ENCODE data around the gene ME2. TPM values are rescaled to one million over a fixed set of nuclear protein-coding genes. Genes with fewer than 3 reads are reported as not detected.
A peak's percentile ranks its signal among the peaks of the same experiment; 100 is the strongest.

ME2 gene
- total and polyA plus RNA-seq, 2 of the 8 experiments (the other 6 are each of a cell fraction or from before 2014, with no cell fraction given) = 54.7 to 66.9 TPM

- H2BK15ac ChIP-seq (ENCODE audit: low read length) = no peak within 1 kb of the TSS
- WGBS, 2 experiments (ENCODE audit: extremely low coverage in 1 of 2, insufficient coverage in 1 of 2, insufficient read length in 1 of 2, insufficient replicate concordance in 2 of 2, low coverage in 1 of 2, low lambda C conversion rate in 2 of 2, missing lambda C conversion rate in 1 of 2) = 5% methylated on average over 31 of the region's 84 CpGs; no CpG with 5 or more reads in 1 of the 2 experiments
- H3K4ac ChIP-seq (replicated peaks; ENCODE audit: insufficient read length, low read depth, low read length) = peak within 1 kb of the TSS; percentile 63
- peaks cover 0 to 2% of the 10 kb centered on the region in 2 experiments; a peak in 1 of 4 replicates for H3K79me2 ChIP-seq (ENCODE audit: control insufficient read depth in 1 of 2, insufficient read depth in 2 of 2, low read length in 2 of 2)
- H2AK5ac ChIP-seq (ENCODE audit: low read depth, low read length) = no peak within 1 kb of the TSS
- H2BK120ac ChIP-seq (replicated peaks; ENCODE audit: low read depth, low read length) = peak within 1 kb of the TSS; percentile 75
- no peak within 1 kb of the TSS for H3K23ac ChIP-seq (ENCODE audit: insufficient read length)
- H3K4me2 ChIP-seq (ENCODE audit: insufficient read depth in 1 of 2, low read depth in 2 of 2, low read length in 2 of 2) = peak within 1 kb of the TSS; percentile 93 to 97
- H2BK20ac ChIP-seq (ENCODE audit: low read length) = no peak within 1 kb of the TSS
- ChIA-PET POLR2A (ENCODE audit: partially characterized antibody) (interaction anchor here (0.6 to 4.1 kb wide), 19 partner anchors 9 to 297 kb away, joined by 3 to 24 read pairs (median 4); partner anchors contain the start of gene SMAD4), CTCF (ENCODE audit: partially characterized antibody) (interaction anchor here (0.9 to 2.3 kb wide), 6 partner anchors 11 to 150 kb away, joined by 3 to 7 read pairs (median 4); no protein-coding TSS in a partner anchor)
- H3K36me3 ChIP-seq (ENCODE audit: control insufficient read depth in 2 of 4, insufficient read depth in 4 of 4, low read length in 3 of 4) = no peaks in the 10 kb centered on the region
- peak within 1 kb of the TSS; percentile 66 for H4K91ac ChIP-seq (replicated peaks; ENCODE audit: insufficient read length, low read length)
- peak within 1 kb of the TSS; percentile 83; the same call in 1 of the 2 replicates for H3K27ac ChIP-seq (ENCODE audit: low read depth, low read length)
- DNase-seq (ENCODE audit: low read depth in 1 of 2, low spot score in 2 of 2) (peak; percentile 33 to 81), FAIRE-seq (no peak)
- peaks cover 7 to 8% of the 10 kb centered on the region in 2 experiments; a peak in 2 of 4 replicates for H3K9me3 ChIP-seq (ENCODE audit: insufficient read depth in 2 of 2, low read depth in 1 of 2, low read length in 1 of 2)
- no peaks in the 10 kb centered on the region for H3K27me3 ChIP-seq (replicated peaks in 1 of 4; ENCODE audit: control insufficient read depth in 3 of 4, extremely low read depth in 1 of 4, insufficient read depth in 3 of 4, low read length in 3 of 4)
- H4K20me1 ChIP-seq (replicated peaks in 1 of 2; ENCODE audit: control insufficient read depth in 1 of 2, insufficient read depth in 2 of 2, low read length in 2 of 2) = no peaks in the 10 kb centered on the region
- no peak within 1 kb of the TSS for H3K14ac ChIP-seq (ENCODE audit: insufficient read length)
- H3K4me1 ChIP-seq (replicated peaks in 1 of 4; ENCODE audit: control insufficient read depth in 3 of 4, insufficient read depth in 4 of 4, low read length in 3 of 4) = peaks cover 2 to 8% (median 4%) of the 10 kb centered on the region in 4 experiments; a peak in 5 of 7 replicates
- H4K5ac ChIP-seq (ENCODE audit: insufficient read length, low read depth, low read length) = peak within 1 kb of the TSS; percentile 32
- H2AFZ ChIP-seq (ENCODE audit: low read length) = peak within 1 kb of the TSS; percentile 83
- H2BK5ac ChIP-seq (ENCODE audit: low read depth, low read length) = 0 out of 2 replicates have a peak within 1 kb of the TSS, but pooled peaks have one; percentile 13
- no peaks in the 10 kb centered on the region for H3K79me1 ChIP-seq (ENCODE audit: low read depth, low read length)
- peak within 1 kb of the TSS; percentile 89 to 96 (median 92) for H3K9ac ChIP-seq (replicated peaks in 1 of 4; ENCODE audit: extremely low read depth in 1 of 4, low read depth in 3 of 4, low read length in 3 of 4)
- peak within 1 kb of the TSS; percentile 56 to 91 (median 78) for H3K4me3 ChIP-seq (ENCODE audit: extremely low read depth in 1 of 4, insufficient read depth in 2 of 4, low read depth in 3 of 4, low read length in 4 of 4)
- H2BK12ac ChIP-seq (ENCODE audit: low read depth, low read length) = no peak within 1 kb of the TSS
- H4K8ac ChIP-seq (ENCODE audit: extremely low read depth, insufficient read depth, low read length) = peak within 1 kb of the TSS; percentile 95
- H3K23me2 ChIP-seq (ENCODE audit: low read depth, low read length) = peaks cover 4% of the 10 kb centered on the region; the same call in 1 of the 2 replicates
- peak within 1 kb of the TSS; percentile 78; the same call in 1 of the 2 replicates for H3K18ac ChIP-seq (ENCODE audit: extremely low read depth, low read length)
- peak within 1 kb of the TSS; percentile 62 for H3K56ac ChIP-seq (replicated peaks; ENCODE audit: insufficient read length, low read depth, low read length)
- peak; percentile 66 for TF ChIP-seq KDM4A (IDR thresholded peaks at IDR 0.05; ENCODE audit: low read depth, low read length, severe bottlenecking)
- no peak for TF ChIP-seq NANOG (IDR thresholded peaks at IDR 0.05; ENCODE audit: insufficient read depth, low read depth, low read length, poor library complexity, severe bottlenecking)
- TF ChIP-seq RAD21 (IDR thresholded peaks at IDR 0.05 in 1 of 2, conservative IDR thresholded peaks at IDR 0.05 in 1 of 2; ENCODE audit: low read depth in 2 of 2, low read length in 2 of 2) = peak in 1 of 2 experiments; percentile 21; a peak in 1 of 4 replicates
- peak; percentile 73 for TF ChIP-seq SP2 (IDR thresholded peaks at IDR 0.05; ENCODE audit: low read length)
- TF ChIP-seq EGR1 (IDR thresholded peaks at IDR 0.05; ENCODE audit: borderline replicate concordance, low read depth, low read length) = 0 out of 2 replicates have a peak, but pooled peaks have one; percentile 44
- peak; percentile 70 for TF ChIP-seq SAP30 (IDR thresholded peaks at IDR 0.05; ENCODE audit: insufficient read depth, insufficient replicate concordance, low read length)
- peak; percentile 16; the same call in 1 of the 2 replicates for TF ChIP-seq TEAD4 (IDR thresholded peaks at IDR 0.05; ENCODE audit: low read depth, low read length)
These were observed 89.1 kb downstream of the ME2 start, which contains the start of gene ELAC1 for GRCh38 chr18:50967714-50968661. TSS of gene ELAC1 (plus strand) at chr18:50968040. CDS start at chr18:50974405, 6,365 bp downstream.

All from H1 (cell line).